Neural cell (in vitro differentiated cells): Measurements from ENCODE around the gene LRMDA. TPM values are rescaled to one million over a fixed set of nuclear protein-coding genes. Genes with fewer than 3 reads are reported as not detected.
"Not testable (repeated sequence)": the region's sequence is repeated elsewhere in the genome, so short reads cannot be mapped to it uniquely, and the experiment has no call there.

Source experiments
- H2AFZ ChIP-seq: fragments of 200-600, 300-800 bp; sonication (generic), shearing (Covaris generic); 2 replicates; pipeline ENCODE4 v1.6.0; 2014; ENCODE audit warnings: low read depth, mild to moderate bottlenecking, antibody characterized with exemption, low read length, moderate library complexity
- H3F3A ChIP-seq: fragments of 200-600 bp; shearing (Covaris generic); 2 replicates; pipeline ENCODE4 v1.6.1; 2016; ENCODE audit warnings: mild to moderate bottlenecking, moderate library complexity, mixed read lengths, antibody characterized with exemption, low read length; ENCODE audit not compliant: insufficient read depth, poor library complexity, severe bottlenecking
- H3K27ac ChIP-seq: fragments of 200-600, 300-800 bp; sonication (generic), shearing (Covaris generic); 2 replicates; pipeline ENCODE4 v1.5.1; 2014; ENCODE audit warnings: mild to moderate bottlenecking, low read length, moderate library complexity
- H3K27me3 ChIP-seq: fragments of 300-800, 200-600 bp; sonication (generic), shearing (Covaris generic); 2 replicates; pipeline ENCODE4 v1.6.0; 2014; ENCODE audit warnings: mild to moderate bottlenecking, low read depth, low read length, moderate library complexity; ENCODE audit not compliant: insufficient read depth
- H3K36me3 ChIP-seq: fragments of 300-800, 200-600 bp; sonication (generic), shearing (Covaris generic); 2 replicates; pipeline ENCODE4 v1.5.1; 2014; ENCODE audit warnings: mild to moderate bottlenecking, antibody characterized with exemption, low read length, moderate library complexity; ENCODE audit not compliant: insufficient read depth
- H3K4me2 ChIP-seq: fragments of 300-800, 200-600 bp; sonication (generic), shearing (Covaris generic); 2 replicates; pipeline ENCODE4 v1.6.0; 2014; ENCODE audit warnings: mild to moderate bottlenecking, low read length
- H3K4me3 ChIP-seq: fragments of 300-800, 200-600 bp; sonication (generic), shearing (Covaris generic); 2 replicates; pipeline ENCODE4 v1.5.1; 2014; ENCODE audit warnings: mild to moderate bottlenecking, low read length, moderate library complexity
- H3K79me2 ChIP-seq: fragments of 200-600 bp; shearing (Covaris generic); replicated peaks from 2 replicates; pipeline ENCODE4 v1.6.0; 2014; ENCODE audit warnings: mild to moderate bottlenecking, low read length, moderate library complexity; ENCODE audit not compliant: insufficient read depth
- H3K9ac ChIP-seq: fragments of 300-800, 200-600 bp; sonication (generic), shearing (Covaris generic); 2 replicates; pipeline ENCODE4 v1.6.1; 2016; ENCODE audit warnings: mild to moderate bottlenecking, low read length, mixed read lengths
- H3K9me2 ChIP-seq: fragments of 200-600 bp; shearing (Covaris generic); 2 replicates; pipeline ENCODE4 v1.6.1; 2016; ENCODE audit warnings: mild to moderate bottlenecking, low read length, mixed read lengths; ENCODE audit not compliant: insufficient read depth
- H3K9me3 ChIP-seq: fragments of 200-600, 300-800 bp; sonication (generic), shearing (Covaris generic); 2 replicates; pipeline ENCODE4 v1.6.1; 2016; ENCODE audit warnings: mild to moderate bottlenecking, mixed run types, low read length, moderate library complexity, mixed read lengths
- H4K20me1 ChIP-seq: fragments of 200-600 bp; shearing (Covaris generic); 2 replicates; pipeline ENCODE4 v1.6.1; 2016; ENCODE audit warnings: mild to moderate bottlenecking, mixed run types; ENCODE audit not compliant: insufficient read depth
- CTCF ChIP-seq: fragments of 450-650 bp; IDR thresholded peaks from 2 replicates; pipeline ENCODE4 v1.5.1; 2014; ENCODE audit warnings: antibody characterized with exemption, mild to moderate bottlenecking, moderate library complexity; ENCODE audit not compliant: poor library complexity, severe bottlenecking
- EP300 ChIP-seq: fragments of 450-650 bp; conservative IDR thresholded peaks from 2 replicates; pipeline ENCODE4 v1.6.1; 2014; ENCODE audit warnings: antibody characterized with exemption, mild to moderate bottlenecking, moderate library complexity; ENCODE audit not compliant: poor library complexity, severe bottlenecking
- EZH2 ChIP-seq: fragments of 200-600, 300-800 bp; shearing (Covaris generic), sonication (generic); IDR thresholded peaks from 2 replicates; pipeline ENCODE4 v1.6.1; 2014; ENCODE audit warnings: antibody characterized with exemption, low read length, borderline replicate concordance, mild to moderate bottlenecking; ENCODE audit not compliant: insufficient read depth, poor library complexity, severe bottlenecking
- POLR2AphosphoS5 ChIP-seq: IDR thresholded peaks from 2 replicates; pipeline ENCODE4 v1.6.1; 2012
- RAD21 ChIP-seq: fragments of 450-650 bp; conservative IDR thresholded peaks from 2 replicates; pipeline ENCODE4 v1.6.1; 2014; ENCODE audit warnings: antibody characterized with exemption, mild to moderate bottlenecking, moderate library complexity
- REST ChIP-seq: IDR thresholded peaks from 2 replicates; pipeline ENCODE4 v1.6.1; 2012; ENCODE audit warnings: borderline replicate concordance
- SMC3 ChIP-seq: fragments of 450-650 bp; conservative IDR thresholded peaks from 2 replicates; pipeline ENCODE4 v1.6.1; 2014; ENCODE audit warnings: antibody characterized with exemption, mild to moderate bottlenecking, moderate library complexity; ENCODE audit not compliant: poor library complexity
- TAF1 ChIP-seq: IDR thresholded peaks from 2 replicates; pipeline ENCODE4 v1.6.1; 2012; ENCODE audit warnings: low read depth
- polyA plus RNA-seq: library from polyadenylated mRNA; depleted of rRNA; stranded (reverse); fragments of >200 nt; gene quantifications from 2 replicates; pipeline ENCODE4 v1.2.3, GENCODE V29; 2014

Gene LRMDA
- polyA plus RNA-seq, 1 donor from 2014 or later, result 5.6 TPM

GRCh38 chr10:76055466-76055865 lies 624.0 kb downstream of the LRMDA start:
- H3K4me3 ChIP-seq, result no peak overlapping the region
- H3K9me3 ChIP-seq, result no peaks in the 10 kb centered on the region
- H3K27ac ChIP-seq, result no peak overlapping the region
- H3F3A ChIP-seq, result no peaks in the 10 kb centered on the region
- H3K9ac ChIP-seq, result no peak overlapping the region
- H3K9me2 ChIP-seq, result no peaks in the 10 kb centered on the region
- H3K4me2 ChIP-seq, result no peak overlapping the region
- H3K36me3 ChIP-seq, result no peaks in the 10 kb centered on the region
- no peaks in the 10 kb centered on the region for H4K20me1 ChIP-seq
- no peak overlapping the region for H2AFZ ChIP-seq
- H3K79me2 ChIP-seq, result no peaks in the 10 kb centered on the region
- no peak for TF ChIP-seq SMC3
- TF ChIP-seq EZH2, result no peak
- TF ChIP-seq POLR2AphosphoS5, result no peak
- TF ChIP-seq REST, result no peak
- TF ChIP-seq EP300, result no peak
- no peak for TF ChIP-seq RAD21
- TF ChIP-seq CTCF, result no peak
- no peaks in the 10 kb centered on the region for H3K27me3 ChIP-seq

GRCh38 chr10:76055963-76056362 lies 624.5 kb downstream of the LRMDA start:
- Histone ChIP-seq H3K79me2 (no peaks in the 10 kb centered on the region), H3K4me3 (no peak overlapping the region), H3K27me3 (no peaks in the 10 kb centered on the region), H3K4me2 (no peak overlapping the region), H3K9ac (no peak overlapping the region), H2AFZ (no peak overlapping the region), H3K9me3 (no peaks in the 10 kb centered on the region), H3K36me3 (no peaks in the 10 kb centered on the region), H4K20me1 (no peaks in the 10 kb centered on the region), H3F3A (no peaks in the 10 kb centered on the region), H3K9me2 (no peaks in the 10 kb centered on the region), H3K27ac (no peak overlapping the region)
- TF ChIP-seq SMC3 (no peak), EP300 (no peak), TAF1 (no peak), POLR2AphosphoS5 (no peak)

GRCh38 chr10:76060993-76061392 lies 629.6 kb downstream of the LRMDA start:
- H3K4me3 ChIP-seq, H3K4me2 ChIP-seq, H3K9me2 ChIP-seq, H3K36me3 ChIP-seq, H2AFZ ChIP-seq, H3K27me3 ChIP-seq, H3K9ac ChIP-seq, H3K9me3 ChIP-seq, H3K27ac ChIP-seq, H4K20me1 ChIP-seq, H3F3A ChIP-seq, H3K79me2 ChIP-seq: not testable (repeated sequence)
